Endodermal cell (in vitro differentiated cells): Measurements from ENCODE around the gene WIF1. TPM values are rescaled to one million over a fixed set of nuclear protein-coding genes. Genes with fewer than 3 reads are reported as not detected.

Experiments
- DNase-seq: peaks from one replicate; pipeline ENCODE4 v3.0.0-alpha.2; 2017
- H3K27ac ChIP-seq: 2 replicates; pipeline ENCODE4 v1.5.1; 2013; ENCODE audit warnings: mild to moderate bottlenecking, low read depth, low read length, moderate library complexity
- H3K27me3 ChIP-seq: 2 replicates; pipeline ENCODE4 v1.6.1; 2013; ENCODE audit warnings: mild to moderate bottlenecking, low read length, moderate library complexity; ENCODE audit not compliant: insufficient read depth, control insufficient read depth, poor library complexity, severe bottlenecking
- H3K36me3 ChIP-seq: 2 replicates; pipeline ENCODE4 v1.7.0; 2013; ENCODE audit warnings: mild to moderate bottlenecking, low read length, moderate library complexity; ENCODE audit not compliant: control insufficient read depth, insufficient read depth
- H3K4me1 ChIP-seq: one replicate; pipeline ENCODE4 v1.7.0; 2013; ENCODE audit warnings: low read length; ENCODE audit not compliant: control insufficient read depth, insufficient read depth
- H3K4me3 ChIP-seq: 2 replicates; pipeline ENCODE4 v1.5.1; 2013; ENCODE audit warnings: mild to moderate bottlenecking, low read length, moderate library complexity
- H3K9ac ChIP-seq: 2 replicates; pipeline ENCODE4 v1.6.1; 2013; ENCODE audit warnings: mild to moderate bottlenecking, low read length, moderate library complexity; ENCODE audit not compliant: poor library complexity, severe bottlenecking; ENCODE audit errors: extremely low read depth
- H3K9me3 ChIP-seq: 2 replicates; pipeline ENCODE4 v1.6.1; 2013; ENCODE audit warnings: mild to moderate bottlenecking, low read length, moderate library complexity; ENCODE audit not compliant: control insufficient read depth
- H3K27ac Mint-ChIP-seq: 2 replicates; pipeline ENCODE4 v1.8.0; 2020; ENCODE audit warnings: mixed read lengths
- H3K27me3 Mint-ChIP-seq: 2 replicates; pipeline ENCODE4 v1.8.0; 2021; ENCODE audit warnings: mild to moderate bottlenecking, mixed read lengths; ENCODE audit not compliant: insufficient read depth
- H3K36me3 Mint-ChIP-seq: 2 replicates; pipeline ENCODE4 v1.8.0; 2020; ENCODE audit warnings: low read depth, mixed read lengths
- H3K4me1 Mint-ChIP-seq: 2 replicates; pipeline ENCODE4 v1.8.0; 2020; ENCODE audit warnings: mixed read lengths
- H3K4me3 Mint-ChIP-seq: 2 replicates; pipeline ENCODE4 v1.8.0; 2020; ENCODE audit warnings: mild to moderate bottlenecking, moderate library complexity, mixed read lengths
- H3K9me3 Mint-ChIP-seq: 2 replicates; pipeline ENCODE4 v1.8.0; 2020; ENCODE audit warnings: mild to moderate bottlenecking, mixed read lengths
- CTCF ChIP-seq: fragments of 200-600 bp; sonication (generic); conservative IDR thresholded peaks from 2 replicates; pipeline ENCODE4 v1.5.0; 2021; ENCODE audit warnings: antibody characterized with exemption, mild to moderate bottlenecking
- WGBS, 2 experiments: methylation state at CpG; one replicate each; pipeline versions ENCODE4 v1.1.5 to v1.1.7; 2013; ENCODE audit warnings: missing lambda C conversion rate in 2 of 2, mixed read lengths in 1 of 2; ENCODE audit not compliant: insufficient coverage in 1 of 2, insufficient read length in 1 of 2; 5-methylcytosine and 5-hydroxymethylcytosine counted together
- total RNA-seq, 2 donors: library from RNA; stranded (reverse); fragmentation: NEBNext Ultra II Directional in 1 of 2; extraction: Animal tissue kit (Norgen Biotek cat#: 25700) in 1 of 2; gene quantifications; 2 replicates in 1 of 2; 3 replicates in 1 of 2; pipeline ENCODE4 v1.2.1, GENCODE V29; 2021

The WIF1 gene
- total RNA-seq, 2 donors from 2014 or later: not detected

GRCh38 chr12:65099182-65099581, 21.9 kb downstream of the WIF1 start:
- Mint-ChIP-seq H3K27ac (no peak overlapping the region), H3K27me3 (peaks cover 9% of the 10 kb centered on the region), H3K9me3 (no peaks in the 10 kb centered on the region), H3K4me1 (no peaks in the 10 kb centered on the region), H3K36me3 (no peaks in the 10 kb centered on the region), H3K4me3 (no peak overlapping the region)
- DNase-seq: no peak
- H3K27me3 ChIP-seq: no peaks in the 10 kb centered on the region
- no peak overlapping the region for H3K9ac ChIP-seq
- no peak for TF ChIP-seq CTCF
- no peaks in the 10 kb centered on the region for H3K36me3 ChIP-seq
- no peaks in the 10 kb centered on the region for H3K9me3 ChIP-seq
- 89 to 94% methylated on average over 2 to 3 of the region's 3 CpGs for WGBS, 2 experiments
- H3K4me3 ChIP-seq: no peak overlapping the region
- H3K4me1 ChIP-seq: no peaks in the 10 kb centered on the region
- no peak overlapping the region for H3K27ac ChIP-seq

GRCh38 chr12:65098364-65098763, 22.7 kb downstream of the WIF1 start:
- Mint-ChIP-seq H3K27me3 (peaks cover 9% of the 10 kb centered on the region), H3K36me3 (no peaks in the 10 kb centered on the region), H3K27ac (no peak overlapping the region), H3K9me3 (no peaks in the 10 kb centered on the region), H3K4me3 (no peak overlapping the region), H3K4me1 (no peaks in the 10 kb centered on the region)
- TF ChIP-seq CTCF: no peak
- no peaks in the 10 kb centered on the region for H3K27me3 ChIP-seq
- no peaks in the 10 kb centered on the region for H3K36me3 ChIP-seq
- no peak overlapping the region for H3K9ac ChIP-seq
- H3K4me3 ChIP-seq: no peak overlapping the region
- DNase-seq: no peak
- no peaks in the 10 kb centered on the region for H3K9me3 ChIP-seq
- 88 to 100% methylated on average over 1 to 3 of the region's 3 CpGs for WGBS, 2 experiments
- H3K27ac ChIP-seq: no peak overlapping the region
- H3K4me1 ChIP-seq: no peaks in the 10 kb centered on the region

- DNase-seq: no peak
- no peak overlapping the region for H3K9ac ChIP-seq
- H3K27ac ChIP-seq: no peak overlapping the region
- H3K36me3 ChIP-seq: no peaks in the 10 kb centered on the region
- Mint-ChIP-seq H3K4me1 (no peaks in the 10 kb centered on the region), H3K9me3 (no peaks in the 10 kb centered on the region), H3K27me3 (peaks cover 10% of the 10 kb centered on the region), H3K36me3 (no peaks in the 10 kb centered on the region), H3K4me3 (no peak overlapping the region), H3K27ac (no peak overlapping the region)
- no peaks in the 10 kb centered on the region for H3K9me3 ChIP-seq
- TF ChIP-seq CTCF: no peak
- 93% methylated on average over 2 of the region's 2 CpGs; no CpG with 5 or more reads in 1 of the 2 experiments for whole genome bisulfite sequencing, 2 experiments
- no peak overlapping the region for H3K4me3 ChIP-seq
- H3K27me3 ChIP-seq: no peaks in the 10 kb centered on the region
- no peaks in the 10 kb centered on the region for H3K4me1 ChIP-seq
Observed at GRCh38 chr12:65094722-65095121, 26.4 kb downstream of the WIF1 start.
